GM12872 (cell line): ENCODE results near the gene ZFPM1.

ENCODE experiments used
- TF ChIP-seq, protein P1 (sequence below): IDR thresholded peaks from 3 replicates; pipeline ENCODE4 v1.5.1; 2011; ENCODE audit warnings: low read depth, mild to moderate bottlenecking, low read length, moderate library complexity; ENCODE audit not compliant: insufficient read depth

ZFPM1 gene

GRCh38 chr16:88421301-88421700 lies 31.8 kb upstream of the ZFPM1 start:
- TF ChIP-seq, protein P1, sequence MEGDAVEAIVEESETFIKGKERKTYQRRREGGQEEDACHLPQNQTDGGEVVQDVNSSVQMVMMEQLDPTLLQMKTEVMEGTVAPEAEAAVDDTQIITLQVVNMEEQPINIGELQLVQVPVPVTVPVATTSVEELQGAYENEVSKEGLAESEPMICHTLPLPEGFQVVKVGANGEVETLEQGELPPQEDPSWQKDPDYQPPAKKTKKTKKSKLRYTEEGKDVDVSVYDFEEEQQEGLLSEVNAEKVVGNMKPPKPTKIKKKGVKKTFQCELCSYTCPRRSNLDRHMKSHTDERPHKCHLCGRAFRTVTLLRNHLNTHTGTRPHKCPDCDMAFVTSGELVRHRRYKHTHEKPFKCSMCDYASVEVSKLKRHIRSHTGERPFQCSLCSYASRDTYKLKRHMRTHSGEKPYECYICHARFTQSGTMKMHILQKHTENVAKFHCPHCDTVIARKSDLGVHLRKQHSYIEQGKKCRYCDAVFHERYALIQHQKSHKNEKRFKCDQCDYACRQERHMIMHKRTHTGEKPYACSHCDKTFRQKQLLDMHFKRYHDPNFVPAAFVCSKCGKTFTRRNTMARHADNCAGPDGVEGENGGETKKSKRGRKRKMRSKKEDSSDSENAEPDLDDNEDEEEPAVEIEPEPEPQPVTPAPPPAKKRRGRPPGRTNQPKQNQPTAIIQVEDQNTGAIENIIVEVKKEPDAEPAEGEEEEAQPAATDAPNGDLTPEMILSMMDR = no peak

DNA sequence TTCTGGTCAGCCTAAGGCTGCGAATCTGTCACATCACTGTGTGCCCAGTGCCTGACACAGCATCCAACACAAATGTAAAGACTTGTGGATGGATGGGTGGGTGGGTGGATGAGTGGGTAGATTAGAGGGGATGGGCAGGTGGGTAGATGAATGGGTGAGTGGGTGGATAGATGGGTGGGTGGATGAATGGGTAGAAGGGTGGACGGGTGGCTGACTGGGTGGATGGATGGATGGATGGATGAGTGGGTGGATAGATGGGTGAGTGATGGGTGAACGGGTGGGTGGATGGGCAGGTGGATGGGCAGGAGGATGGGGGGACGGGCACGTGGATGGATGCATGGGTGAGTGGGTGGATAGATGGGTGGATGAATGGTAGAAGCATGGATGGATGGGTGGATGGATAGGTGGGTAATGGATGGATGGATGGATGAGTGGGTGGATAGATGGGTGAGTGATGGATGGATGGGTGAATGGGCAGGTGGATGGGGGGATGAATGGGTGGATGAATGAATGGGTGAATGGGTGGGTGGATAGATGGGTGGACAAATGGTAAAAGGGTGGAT lies 31.1 kb upstream of the ZFPM1 start:
- TF ChIP-seq, protein P1 = no peak

GRCh38 chr16:88422733-88423447 lies 30.2 kb upstream of the ZFPM1 start:
- TF ChIP-seq, protein P1 = no peak

DNA sequence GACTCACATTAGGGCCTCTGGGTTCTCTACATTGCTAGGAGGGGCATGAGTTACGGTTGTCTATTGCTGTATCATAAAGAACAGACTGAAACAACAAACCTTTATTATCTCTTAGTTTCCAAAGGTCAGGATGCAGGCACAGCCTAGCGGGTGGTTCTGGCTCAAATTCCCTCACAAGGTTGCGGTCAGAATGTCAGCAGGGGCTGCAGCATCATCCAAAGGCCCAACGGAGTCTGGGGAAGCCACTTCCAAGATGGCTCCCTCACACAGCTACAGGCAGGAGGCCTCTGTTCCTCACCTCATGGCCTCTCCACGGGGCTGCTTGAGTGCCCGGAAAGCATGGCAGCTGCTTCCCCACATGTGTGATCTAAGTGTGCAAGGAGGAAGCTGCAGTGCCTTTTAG lies 29.6 kb upstream of the ZFPM1 start:
- TF ChIP-seq, protein P1 = no peak

DNA sequence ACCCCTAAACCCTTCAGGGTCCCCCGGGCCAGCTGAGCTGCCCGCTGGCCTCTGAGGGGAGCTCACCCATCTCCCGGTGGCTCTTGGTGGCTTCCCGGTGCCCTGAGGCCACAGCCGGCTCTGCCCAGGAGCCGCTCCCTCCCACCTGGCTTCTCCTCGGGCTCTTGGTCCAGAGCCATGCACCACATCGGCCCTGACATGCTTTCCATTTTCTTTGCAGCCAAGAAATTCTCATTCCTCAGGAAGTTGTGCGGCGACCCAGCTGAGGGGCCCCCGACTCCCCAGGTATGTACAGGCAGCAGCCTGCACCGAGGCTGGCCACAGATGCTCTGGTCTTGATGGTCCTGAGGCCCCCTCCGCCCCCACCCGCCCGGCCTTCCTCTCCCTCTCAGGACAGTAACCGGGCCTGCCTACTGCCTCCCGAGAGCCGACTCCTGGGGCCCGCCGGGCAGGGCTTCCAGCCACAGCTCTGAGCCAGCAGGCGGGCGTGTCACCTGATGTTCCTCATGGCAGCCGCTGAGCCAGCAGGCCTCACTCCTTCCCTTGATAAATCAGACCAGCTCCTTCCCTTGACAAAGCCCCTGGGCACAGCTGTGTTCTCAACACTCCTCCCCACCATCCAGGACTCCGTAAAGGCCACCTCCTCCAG lies 28.4 kb upstream of the ZFPM1 start:
- TF ChIP-seq, protein P1 = no peak

DNA sequence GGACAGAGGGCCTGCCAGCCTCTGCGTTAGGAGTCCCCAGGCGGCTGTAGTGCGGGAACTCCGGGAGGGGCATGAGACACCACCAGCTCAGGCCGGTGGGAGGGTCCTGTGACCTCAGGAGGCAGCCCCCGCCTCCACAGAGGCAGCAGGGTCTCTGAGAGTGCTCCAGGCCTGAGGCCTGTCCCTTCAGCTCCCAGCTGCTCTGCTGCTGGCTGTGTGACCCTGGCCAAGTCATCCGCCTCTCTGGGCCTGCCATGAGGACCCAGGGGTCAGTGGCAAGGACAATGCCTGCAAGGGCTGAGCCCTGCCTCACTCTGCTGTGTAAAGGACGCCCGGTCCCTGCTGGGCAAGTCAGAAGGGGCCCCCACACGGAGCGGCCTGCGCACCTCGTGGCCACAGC lies 27.1 kb upstream of the ZFPM1 start:
- TF ChIP-seq, protein P1 = no peak

GRCh38 chr16:88427376-88427775 lies 25.7 kb upstream of the ZFPM1 start:
- TF ChIP-seq, protein P1 = no peak
